ENCODE results near the gene ESPL1. TPM values are rescaled to one million over a fixed set of nuclear protein-coding genes. Genes with fewer than 3 reads are reported as not detected.
A peak's percentile ranks its signal among the peaks of the same experiment; 100 is the strongest.

The ESPL1 gene
- polyA plus RNA-seq, 2 of the 4 experiments (the other 2 are of a cell fraction), result 10.0 to 16.5 TPM

- 41% methylated on average over 11 of the region's 11 CpGs for WGBS (ENCODE audit: missing lambda C conversion rate)
- ATAC-seq, result peak; percentile 65 to 72
- Histone ChIP-seq H3K4me3 (peak overlapping the region; percentile 69), H3K27ac (peak overlapping the region; percentile 84 to 92), H3K9me3 (no peaks in the 10 kb centered on the region), H3K4me2 (peak overlapping the region; percentile 97), H3K4me1 (peaks cover 36% of the 10 kb centered on the region)
- peak; percentile 47 to 64 for DNase-seq (ENCODE audit: low read depth in 1 of 2, low spot score in 1 of 2)
- no peak for TF ChIP-seq USF2 (IDR thresholded peaks at IDR 0.05)
- no peak for TF ChIP-seq MYC (IDR thresholded peaks at IDR 0.05; ENCODE audit: borderline replicate concordance, low read length)
- TF ChIP-seq HOXA7 (CRISPR knock-in tag; IDR thresholded peaks at IDR 0.05), result no peak
- FAIRE-seq, result no peak
- POLR2A ChIA-PET, result no interaction called here
- CTCF ChIA-PET, result interaction anchor here (0.9 to 2.9 kb wide), 7 partner anchors 9 to 55 kb away, joined by 3 to 15 read pairs (median 4); a partner anchor contains a TSS
Measured at GRCh38 chr12:53232646-53233461, 35.2 kb upstream of the ESPL1 start.

- Histone ChIP-seq H3K4me2 (peak overlapping the region; percentile 97), H3K9me3 (no peaks in the 10 kb centered on the region), H3K4me3 (no peak overlapping the region), H3K4me1 (peaks cover 36% of the 10 kb centered on the region), H3K27ac (peak overlapping the region in 1 of 2 experiments; percentile 92; a peak in 3 of 6 replicates)
- DNase-seq (ENCODE audit: low read depth in 1 of 2, low spot score in 1 of 2), result no peak
- ChIA-PET CTCF (interaction anchor here (0.9 to 2.9 kb wide), 7 partner anchors 10 to 54 kb away, joined by 3 to 15 read pairs (median 3); no protein-coding TSS in a partner anchor), POLR2A (no interaction called here)
- TF ChIP-seq, protein P1, sequence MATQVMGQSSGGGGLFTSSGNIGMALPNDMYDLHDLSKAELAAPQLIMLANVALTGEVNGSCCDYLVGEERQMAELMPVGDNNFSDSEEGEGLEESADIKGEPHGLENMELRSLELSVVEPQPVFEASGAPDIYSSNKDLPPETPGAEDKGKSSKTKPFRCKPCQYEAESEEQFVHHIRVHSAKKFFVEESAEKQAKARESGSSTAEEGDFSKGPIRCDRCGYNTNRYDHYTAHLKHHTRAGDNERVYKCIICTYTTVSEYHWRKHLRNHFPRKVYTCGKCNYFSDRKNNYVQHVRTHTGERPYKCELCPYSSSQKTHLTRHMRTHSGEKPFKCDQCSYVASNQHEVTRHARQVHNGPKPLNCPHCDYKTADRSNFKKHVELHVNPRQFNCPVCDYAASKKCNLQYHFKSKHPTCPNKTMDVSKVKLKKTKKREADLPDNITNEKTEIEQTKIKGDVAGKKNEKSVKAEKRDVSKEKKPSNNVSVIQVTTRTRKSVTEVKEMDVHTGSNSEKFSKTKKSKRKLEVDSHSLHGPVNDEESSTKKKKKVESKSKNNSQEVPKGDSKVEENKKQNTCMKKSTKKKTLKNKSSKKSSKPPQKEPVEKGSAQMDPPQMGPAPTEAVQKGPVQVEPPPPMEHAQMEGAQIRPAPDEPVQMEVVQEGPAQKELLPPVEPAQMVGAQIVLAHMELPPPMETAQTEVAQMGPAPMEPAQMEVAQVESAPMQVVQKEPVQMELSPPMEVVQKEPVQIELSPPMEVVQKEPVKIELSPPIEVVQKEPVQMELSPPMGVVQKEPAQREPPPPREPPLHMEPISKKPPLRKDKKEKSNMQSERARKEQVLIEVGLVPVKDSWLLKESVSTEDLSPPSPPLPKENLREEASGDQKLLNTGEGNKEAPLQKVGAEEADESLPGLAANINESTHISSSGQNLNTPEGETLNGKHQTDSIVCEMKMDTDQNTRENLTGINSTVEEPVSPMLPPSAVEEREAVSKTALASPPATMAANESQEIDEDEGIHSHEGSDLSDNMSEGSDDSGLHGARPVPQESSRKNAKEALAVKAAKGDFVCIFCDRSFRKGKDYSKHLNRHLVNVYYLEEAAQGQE (IDR thresholded peaks at IDR 0.05), result no peak
- TF ChIP-seq ZFP36 (IDR thresholded peaks at IDR 0.05; ENCODE audit: borderline replicate concordance, partially characterized antibody) (no peak), ZNF302 (CRISPR knock-in tag; IDR thresholded peaks at IDR 0.05) (no peak), TFCP2L1 (CRISPR knock-in tag; IDR thresholded peaks at IDR 0.05) (no peak), CBX2 (IDR thresholded peaks at IDR 0.05; ENCODE audit: borderline replicate concordance, low read depth) (no peak), CEBPB (IDR thresholded peaks at IDR 0.05) (no peak), NPAS2 (CRISPR knock-in tag; IDR thresholded peaks at IDR 0.05; ENCODE audit: borderline replicate concordance) (no peak), HDAC2 (IDR thresholded peaks at IDR 0.05) (no peak), ATOH8 (CRISPR knock-in tag; IDR thresholded peaks at IDR 0.05; ENCODE audit: low read depth) (no peak), JUN (IDR thresholded peaks at IDR 0.05) (no peak), NFE2L2 (conservative IDR thresholded peaks at IDR 0.05; ENCODE audit: low read length) (no peak), HEYL (CRISPR knock-in tag; IDR thresholded peaks at IDR 0.05) (no peak), RNF2 (IDR thresholded peaks at IDR 0.05; ENCODE audit: borderline replicate concordance, low read depth) (no peak), HOXA7 (CRISPR knock-in tag; IDR thresholded peaks at IDR 0.05) (no peak), HOXB5 (CRISPR knock-in tag; IDR thresholded peaks at IDR 0.05) (no peak), SMC3 (IDR thresholded peaks at IDR 0.05) (no peak)
- TF ChIP-seq, protein P2, sequence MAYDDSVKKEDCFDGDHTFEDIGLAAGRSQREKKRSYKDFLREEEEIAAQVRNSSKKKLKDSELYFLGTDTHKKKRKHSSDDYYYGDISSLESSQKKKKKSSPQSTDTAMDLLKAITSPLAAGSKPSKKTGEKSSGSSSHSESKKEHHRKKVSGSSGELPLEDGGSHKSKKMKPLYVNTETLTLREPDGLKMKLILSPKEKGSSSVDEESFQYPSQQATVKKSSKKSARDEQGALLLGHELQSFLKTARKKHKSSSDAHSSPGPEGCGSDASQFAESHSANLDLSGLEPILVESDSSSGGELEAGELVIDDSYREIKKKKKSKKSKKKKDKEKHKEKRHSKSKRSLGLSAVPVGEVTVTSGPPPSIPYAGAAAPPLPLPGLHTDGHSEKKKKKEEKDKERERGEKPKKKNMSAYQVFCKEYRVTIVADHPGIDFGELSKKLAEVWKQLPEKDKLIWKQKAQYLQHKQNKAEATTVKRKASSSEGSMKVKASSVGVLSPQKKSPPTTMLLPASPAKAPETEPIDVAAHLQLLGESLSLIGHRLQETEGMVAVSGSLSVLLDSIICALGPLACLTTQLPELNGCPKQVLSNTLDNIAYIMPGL (CRISPR knock-in tag; IDR thresholded peaks at IDR 0.05; ENCODE audit: borderline replicate concordance), result no peak
- TF ChIP-seq, protein P3, sequence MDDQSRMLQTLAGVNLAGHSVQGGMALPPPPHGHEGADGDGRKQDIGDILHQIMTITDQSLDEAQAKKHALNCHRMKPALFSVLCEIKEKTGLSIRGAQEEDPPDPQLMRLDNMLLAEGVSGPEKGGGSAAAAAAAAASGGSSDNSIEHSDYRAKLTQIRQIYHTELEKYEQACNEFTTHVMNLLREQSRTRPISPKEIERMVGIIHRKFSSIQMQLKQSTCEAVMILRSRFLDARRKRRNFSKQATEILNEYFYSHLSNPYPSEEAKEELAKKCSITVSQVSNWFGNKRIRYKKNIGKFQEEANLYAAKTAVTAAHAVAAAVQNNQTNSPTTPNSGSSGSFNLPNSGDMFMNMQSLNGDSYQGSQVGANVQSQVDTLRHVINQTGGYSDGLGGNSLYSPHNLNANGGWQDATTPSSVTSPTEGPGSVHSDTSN (IDR thresholded peaks at IDR 0.05), result no peak
- ATAC-seq, result no peak
- FAIRE-seq, result no peak
- WGBS (ENCODE audit: missing lambda C conversion rate), result 84% methylated on average over 7 of the region's 7 CpGs
Measured at GRCh38 chr12:53233671-53234121, 34.4 kb upstream of the ESPL1 start.
